HepG2 (cell line): ENCODE results near the gene CD300A. TPM values are rescaled to one million over a fixed set of nuclear protein-coding genes. Genes with fewer than 3 reads are reported as not detected.

Experiments
- FOXP1 ChIP-seq, 2 experiments: fragments of 450-650 bp in 1 of 2; IDR thresholded peaks; 2 replicates each; pipeline ENCODE4 v1.6.1; 2017 to 2018; ENCODE audit warnings: antibody characterized with exemption in 1 of 2
- KMT2A ChIP-seq: sonication (generic); formaldehyde crosslinking; IDR thresholded peaks from 2 replicates; pipeline ENCODE4 v1.4.0; 2020; ENCODE audit warnings: missing genetic modification reagents
- NAIF1 ChIP-seq: sonication (generic); formaldehyde crosslinking; IDR thresholded peaks from 2 replicates; pipeline ENCODE4 v1.5.0; 2020; ENCODE audit warnings: mild to moderate bottlenecking, missing genetic modification reagents, borderline replicate concordance
- NR2F1 ChIP-seq, 2 experiments: fragments of 450-650 bp in 1 of 2; formaldehyde crosslinking in 1 of 2; IDR thresholded peaks; 2 replicates each; pipeline versions ENCODE4 v1.5.0 to v1.6.1; 2016 to 2020; ENCODE audit warnings: mild to moderate bottlenecking in 1 of 2, missing compliant biosample characterization in 1 of 2, missing genetic modification reagents in 1 of 2, moderate library complexity in 1 of 2
- NR3C1 ChIP-seq: sonication (generic); formaldehyde crosslinking; IDR thresholded peaks from 2 replicates; pipeline ENCODE4 v1.4.0; 2020; ENCODE audit warnings: missing genetic modification reagents
- ZBTB46 ChIP-seq: sonication (generic); formaldehyde crosslinking; IDR thresholded peaks from 2 replicates; pipeline ENCODE4 v1.4.0; 2020; ENCODE audit warnings: mild to moderate bottlenecking, missing genetic modification reagents, borderline replicate concordance
- ZC3H4 ChIP-seq: sonication (generic); formaldehyde crosslinking; IDR thresholded peaks from 2 replicates; pipeline ENCODE4 v1.4.0; 2020; ENCODE audit warnings: missing genetic modification reagents, borderline replicate concordance
- ZEB1 ChIP-seq: IDR thresholded peaks from 2 replicates; pipeline ENCODE4 v1.6.1; 2012; ENCODE audit warnings: mild to moderate bottlenecking, low read depth, inconsistent platforms; ENCODE audit not compliant: insufficient replicate concordance
- ZNF230 ChIP-seq: sonication (generic); formaldehyde crosslinking; IDR thresholded peaks from 2 replicates; pipeline ENCODE4 v1.4.0; 2020; ENCODE audit warnings: mild to moderate bottlenecking, missing genetic modification reagents
- ZNF282 ChIP-seq: fragments of 450-650 bp; IDR thresholded peaks from 2 replicates; pipeline ENCODE4 v1.6.1; 2018; ENCODE audit not compliant: partially characterized antibody
- ZNF569 ChIP-seq: sonication (generic); formaldehyde crosslinking; IDR thresholded peaks from 2 replicates; pipeline ENCODE4 v1.5.0; 2020; ENCODE audit warnings: mild to moderate bottlenecking, missing genetic modification reagents, moderate library complexity, borderline replicate concordance
- ZNF652 ChIP-seq: IDR thresholded peaks from 2 replicates; pipeline ENCODE4 v1.6.1; 2016; ENCODE audit warnings: low read depth, borderline replicate concordance
- ZNF713 ChIP-seq: sonication (generic); formaldehyde crosslinking; IDR thresholded peaks from 2 replicates; pipeline ENCODE4 v1.4.0; 2020; ENCODE audit warnings: mild to moderate bottlenecking, missing genetic modification reagents
- ZNF775 ChIP-seq: sonication (generic); formaldehyde crosslinking; IDR thresholded peaks from 2 replicates; pipeline ENCODE4 v1.4.0; 2020; ENCODE audit warnings: missing genetic modification reagents, mild to moderate bottlenecking, moderate library complexity, borderline replicate concordance
- ZNF841 ChIP-seq: sonication (generic); formaldehyde crosslinking; IDR thresholded peaks from 2 replicates; pipeline ENCODE4 v1.8.1; 2023; ENCODE audit warnings: missing genetic modification reagents, borderline replicate concordance
- polyA plus RNA-seq, 8 experiments: library from polyadenylated mRNA; depleted of rRNA in 3 of 8; stranded (reverse) in 7 of 8; unstranded in 1 of 8; fragments of >200 nt; fragmentation: Illumina TruSeq in 4 of 8; extraction: Trizol in 4 of 8; gene quantifications; 2 replicates each; pipeline versions ENCODE4 v1.2.1 to v1.2.3, GENCODE V29; 2011 to 2016; ENCODE audit warnings: low read depth in 4 of 8, missing spikeins in 1 of 8, mixed read lengths in 1 of 8; ENCODE audit not compliant: insufficient read depth in 1 of 8
- total RNA-seq, 5 experiments: library from RNA; depleted of rRNA; stranded (reverse); fragments of >200 nt; fragmentation: Illumina TruSeq; extraction: Trizol; gene quantifications; 2 replicates each; pipeline ENCODE4 v1.2.3, GENCODE V29; 2016; ENCODE audit warnings: low read depth in 1 of 5
- TF ChIP-seq, protein P1 (sequence below): sonication (generic); formaldehyde crosslinking; IDR thresholded peaks from 2 replicates; pipeline ENCODE4 v1.8.0; 2022; ENCODE audit warnings: missing genetic modification reagents, mild to moderate bottlenecking, inconsistent platforms, borderline replicate concordance
- TF ChIP-seq, protein P2 (sequence below): sonication (generic); formaldehyde crosslinking; IDR thresholded peaks from 2 replicates; pipeline ENCODE4 v1.5.1; 2020; ENCODE audit warnings: missing genetic modification reagents, mild to moderate bottlenecking, borderline replicate concordance
- TF ChIP-seq, protein P3 (sequence below): sonication (generic); formaldehyde crosslinking; IDR thresholded peaks from 2 replicates; pipeline ENCODE4 v1.5.0; 2020; ENCODE audit warnings: mild to moderate bottlenecking, missing genetic modification reagents
- TF ChIP-seq, protein P4 (sequence below): fragments of 450-650 bp; IDR thresholded peaks from 2 replicates; pipeline ENCODE4 v1.6.1; 2016

CD300A gene
- total and polyA plus RNA-seq, 2 of the 13 experiments (the other 11 are each of a cell fraction or from before 2014, with no cell fraction given) = not detected

DNA sequence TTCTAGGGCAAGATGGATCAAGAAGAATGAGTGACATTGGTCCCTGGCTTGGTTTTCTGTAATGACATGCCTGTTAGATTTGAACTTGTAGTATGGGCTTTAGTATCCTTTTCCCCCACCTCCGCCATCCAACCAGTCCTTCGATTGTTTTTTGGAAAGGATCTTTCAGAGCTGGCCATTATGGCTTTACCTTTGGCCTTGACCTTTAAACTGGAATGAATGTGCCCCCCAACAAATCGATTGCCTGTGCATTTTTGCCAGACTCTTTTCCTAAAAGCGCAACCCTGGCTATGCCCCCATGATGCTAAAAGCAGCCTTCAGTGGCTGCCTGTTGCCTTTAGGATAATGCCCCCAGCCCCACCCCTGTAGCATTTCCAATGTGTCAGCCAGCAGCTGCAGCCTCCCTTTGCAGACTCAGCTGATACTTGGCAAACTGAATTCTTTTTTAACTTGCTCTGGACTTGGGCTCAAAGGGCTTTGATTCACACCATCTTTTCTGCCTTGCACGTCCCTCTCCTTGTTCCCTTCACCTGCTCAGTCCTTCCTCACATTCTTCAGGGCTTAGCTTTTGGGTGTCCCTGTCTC, 30.6 kb upstream of the CD300A start (continued):
- TF ChIP-seq, protein P1, sequence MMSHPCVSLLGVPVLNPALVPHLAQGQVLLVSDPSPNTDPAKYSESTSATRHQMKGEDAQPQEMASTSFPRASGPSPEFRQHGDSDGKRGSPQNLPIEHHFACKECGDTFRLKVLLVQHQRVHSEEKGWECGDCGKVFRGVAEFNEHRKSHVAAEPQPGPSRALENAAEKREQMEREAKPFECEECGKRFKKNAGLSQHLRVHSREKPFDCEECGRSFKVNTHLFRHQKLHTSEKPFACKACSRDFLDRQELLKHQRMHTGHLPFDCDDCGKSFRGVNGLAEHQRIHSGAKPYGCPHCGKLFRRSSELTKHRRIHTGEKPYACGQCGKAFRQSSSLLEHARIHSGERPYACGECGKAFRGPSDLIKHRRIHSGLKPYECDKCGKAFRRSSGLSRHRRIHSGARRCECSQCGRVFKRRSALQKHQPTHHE (CRISPR knock-in tag) = no peak
- TF ChIP-seq KMT2A (no peak), ZEB1 (peak; percentile 57), ZNF282 (no peak), ZNF775 (CRISPR knock-in tag) (no peak), ZNF652 (CRISPR knock-in tag) (no peak), ZC3H4 (no peak), ZNF713 (CRISPR knock-in tag) (no peak), NAIF1 (CRISPR knock-in tag) (no peak), NR2F1 (CRISPR knock-in tag; IDR thresholded peaks at IDR 0.05) (peak; percentile 39 to 74; a peak in 3 of 4 replicates), ZNF841 (no peak), ZNF230 (CRISPR knock-in tag) (no peak), NR3C1 (no peak), FOXP1 (IDR thresholded peaks at IDR 0.05) (no peak), FOXP1 (CRISPR knock-in tag; IDR thresholded peaks at IDR 0.05) (no peak), ZBTB46 (CRISPR knock-in tag) (no peak), ZNF569 (CRISPR knock-in tag) (no peak)
- TF ChIP-seq, protein P2, sequence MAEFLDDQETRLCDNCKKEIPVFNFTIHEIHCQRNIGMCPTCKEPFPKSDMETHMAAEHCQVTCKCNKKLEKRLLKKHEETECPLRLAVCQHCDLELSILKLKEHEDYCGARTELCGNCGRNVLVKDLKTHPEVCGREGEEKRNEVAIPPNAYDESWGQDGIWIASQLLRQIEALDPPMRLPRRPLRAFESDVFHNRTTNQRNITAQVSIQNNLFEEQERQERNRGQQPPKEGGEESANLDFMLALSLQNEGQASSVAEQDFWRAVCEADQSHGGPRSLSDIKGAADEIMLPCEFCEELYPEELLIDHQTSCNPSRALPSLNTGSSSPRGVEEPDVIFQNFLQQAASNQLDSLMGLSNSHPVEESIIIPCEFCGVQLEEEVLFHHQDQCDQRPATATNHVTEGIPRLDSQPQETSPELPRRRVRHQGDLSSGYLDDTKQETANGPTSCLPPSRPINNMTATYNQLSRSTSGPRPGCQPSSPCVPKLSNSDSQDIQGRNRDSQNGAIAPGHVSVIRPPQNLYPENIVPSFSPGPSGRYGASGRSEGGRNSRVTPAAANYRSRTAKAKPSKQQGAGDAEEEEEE = no peak
- TF ChIP-seq, protein P3, sequence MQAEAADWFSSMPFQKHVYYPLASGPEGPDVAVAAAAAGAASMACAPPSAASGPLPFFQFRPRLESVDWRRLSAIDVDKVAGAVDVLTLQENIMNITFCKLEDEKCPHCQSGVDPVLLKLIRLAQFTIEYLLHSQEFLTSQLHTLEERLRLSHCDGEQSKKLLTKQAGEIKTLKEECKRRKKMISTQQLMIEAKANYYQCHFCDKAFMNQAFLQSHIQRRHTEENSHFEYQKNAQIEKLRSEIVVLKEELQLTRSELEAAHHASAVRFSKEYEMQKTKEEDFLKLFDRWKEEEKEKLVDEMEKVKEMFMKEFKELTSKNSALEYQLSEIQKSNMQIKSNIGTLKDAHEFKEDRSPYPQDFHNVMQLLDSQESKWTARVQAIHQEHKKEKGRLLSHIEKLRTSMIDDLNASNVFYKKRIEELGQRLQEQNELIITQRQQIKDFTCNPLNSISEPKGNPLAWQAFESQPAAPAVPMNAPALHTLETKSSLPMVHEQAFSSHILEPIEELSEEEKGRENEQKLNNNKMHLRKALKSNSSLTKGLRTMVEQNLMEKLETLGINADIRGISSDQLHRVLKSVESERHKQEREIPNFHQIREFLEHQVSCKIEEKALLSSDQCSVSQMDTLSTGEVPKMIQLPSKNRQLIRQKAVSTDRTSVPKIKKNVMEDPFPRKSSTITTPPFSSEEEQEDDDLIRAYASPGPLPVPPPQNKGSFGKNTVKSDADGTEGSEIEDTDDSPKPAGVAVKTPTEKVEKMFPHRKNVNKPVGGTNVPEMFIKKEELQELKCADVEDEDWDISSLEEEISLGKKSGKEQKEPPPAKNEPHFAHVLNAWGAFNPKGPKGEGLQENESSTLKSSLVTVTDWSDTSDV (CRISPR knock-in tag) = no peak
- TF ChIP-seq, protein P4, sequence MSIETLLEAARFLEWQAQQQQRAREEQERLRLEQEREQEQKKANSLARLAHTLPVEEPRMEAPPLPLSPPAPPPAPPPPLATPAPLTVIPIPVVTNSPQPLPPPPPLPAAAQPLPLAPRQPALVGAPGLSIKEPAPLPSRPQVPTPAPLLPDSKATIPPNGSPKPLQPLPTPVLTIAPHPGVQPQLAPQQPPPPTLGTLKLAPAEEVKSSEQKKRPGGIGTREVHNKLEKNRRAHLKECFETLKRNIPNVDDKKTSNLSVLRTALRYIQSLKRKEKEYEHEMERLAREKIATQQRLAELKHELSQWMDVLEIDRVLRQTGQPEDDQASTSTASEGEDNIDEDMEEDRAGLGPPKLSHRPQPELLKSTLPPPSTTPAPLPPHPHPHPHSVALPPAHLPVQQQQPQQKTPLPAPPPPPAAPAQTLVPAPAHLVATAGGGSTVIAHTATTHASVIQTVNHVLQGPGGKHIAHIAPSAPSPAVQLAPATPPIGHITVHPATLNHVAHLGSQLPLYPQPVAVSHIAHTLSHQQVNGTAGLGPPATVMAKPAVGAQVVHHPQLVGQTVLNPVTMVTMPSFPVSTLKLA = no peak
